ENCODE results near the gene JUP.

JUP gene

GRCh38 chr17:41758601-41759000, 27.9 kb downstream of the JUP start:
- in situ Hi-C loops (cut with MboI; ENCODE audit: low pct_unique_long_range_greater_than_20kb, low sequenced_read_pairs, unreplicated experiment) = no loop called here
- TF ChIP-seq CTCF (IDR thresholded peaks at IDR 0.05; ENCODE audit: extremely low read depth, insufficient read depth, missing control alignments) = no peak
- DNase-seq (ENCODE audit: low spot score) = no peak

- in situ Hi-C loops (cut with MboI; ENCODE audit: low pct_unique_long_range_greater_than_20kb, low sequenced_read_pairs, unreplicated experiment) = no loop called here
- DNase-seq (ENCODE audit: low spot score) = no peak
- TF ChIP-seq CTCF (IDR thresholded peaks at IDR 0.05; ENCODE audit: extremely low read depth, insufficient read depth, missing control alignments) = no peak
Measured at GRCh38 chr17:41754066-41754465, 32.4 kb downstream of the JUP start.

- in situ Hi-C loops (cut with MboI; ENCODE audit: low pct_unique_long_range_greater_than_20kb, low sequenced_read_pairs, unreplicated experiment) = no loop called here
- DNase-seq (ENCODE audit: low spot score) = no peak
- no peak for TF ChIP-seq CTCF (IDR thresholded peaks at IDR 0.05; ENCODE audit: extremely low read depth, insufficient read depth, missing control alignments)
Measured at GRCh38 chr17:41751288-41751687, 35.2 kb downstream of the JUP start.

GRCh38 chr17:41750862-41751261, 35.6 kb downstream of the JUP start:
- TF ChIP-seq CTCF (IDR thresholded peaks at IDR 0.05; ENCODE audit: extremely low read depth, insufficient read depth, missing control alignments) = no peak
- in situ Hi-C loops (cut with MboI; ENCODE audit: low pct_unique_long_range_greater_than_20kb, low sequenced_read_pairs, unreplicated experiment) = no loop called here
- no peak for DNase-seq (ENCODE audit: low spot score)

- no peak for DNase-seq (ENCODE audit: low spot score)
- in situ Hi-C loops (cut with MboI; ENCODE audit: low pct_unique_long_range_greater_than_20kb, low sequenced_read_pairs, unreplicated experiment) = loop anchor here (25.0 kb wide), 1 partner anchor 364 kb away; the partner anchor contains the start of genes DHX58, HSPB9 and KAT2A
Measured at GRCh38 chr17:41748275-41748674, 38.2 kb downstream of the JUP start.

GRCh38 chr17:41741709-41742108, 44.8 kb downstream of the JUP start:
- no peak for DNase-seq (ENCODE audit: low spot score)
- no peak for TF ChIP-seq CTCF (IDR thresholded peaks at IDR 0.05; ENCODE audit: extremely low read depth, insufficient read depth, missing control alignments)
- in situ Hi-C loops (cut with MboI; ENCODE audit: low pct_unique_long_range_greater_than_20kb, low sequenced_read_pairs, unreplicated experiment) = loop anchor here (25.0 kb wide), 1 partner anchor 371 kb away; the partner anchor contains the start of genes DHX58, HSPB9 and KAT2A

More at GRCh38 chr17:41748275-41748674, 38.2 kb downstream of the JUP start:
- TF ChIP-seq CTCF (IDR thresholded peaks at IDR 0.05; ENCODE audit: extremely low read depth, insufficient read depth, missing control alignments) = no peak

GRCh38 chr17:41740506-41740905, 46.0 kb downstream of the JUP start:
- in situ Hi-C loops (cut with MboI; ENCODE audit: low pct_unique_long_range_greater_than_20kb, low sequenced_read_pairs, unreplicated experiment) = loop anchor here (25.0 kb wide), 1 partner anchor 372 kb away; the partner anchor contains the start of genes DHX58, HSPB9 and KAT2A
- DNase-seq (ENCODE audit: low spot score) = no peak
- TF ChIP-seq CTCF (IDR thresholded peaks at IDR 0.05; ENCODE audit: extremely low read depth, insufficient read depth, missing control alignments) = no peak
